Activated CD4-positive, alpha-beta T cell treated with anti-CD3 and anti-CD28 coated beads, Interleukin-2, Interleukin-4, amounts not matched to agents 100 ng/mL and 50 ng/mL, durations not matched to agents 16 hours and 8 hours (primary cell): ENCODE measurements around the gene MUL1.
"Not testable (repeated sequence)": the region's sequence is repeated elsewhere in the genome, so short reads cannot be mapped to it uniquely, and the experiment has no call there.

Experiments
- DNase-seq: peaks from one replicate; pipeline ENCODE4 v3.0.0-alpha.2; 2020; ENCODE audit warnings: low spot score

MUL1 gene, protein sequence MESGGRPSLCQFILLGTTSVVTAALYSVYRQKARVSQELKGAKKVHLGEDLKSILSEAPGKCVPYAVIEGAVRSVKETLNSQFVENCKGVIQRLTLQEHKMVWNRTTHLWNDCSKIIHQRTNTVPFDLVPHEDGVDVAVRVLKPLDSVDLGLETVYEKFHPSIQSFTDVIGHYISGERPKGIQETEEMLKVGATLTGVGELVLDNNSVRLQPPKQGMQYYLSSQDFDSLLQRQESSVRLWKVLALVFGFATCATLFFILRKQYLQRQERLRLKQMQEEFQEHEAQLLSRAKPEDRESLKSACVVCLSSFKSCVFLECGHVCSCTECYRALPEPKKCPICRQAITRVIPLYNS

DNA sequence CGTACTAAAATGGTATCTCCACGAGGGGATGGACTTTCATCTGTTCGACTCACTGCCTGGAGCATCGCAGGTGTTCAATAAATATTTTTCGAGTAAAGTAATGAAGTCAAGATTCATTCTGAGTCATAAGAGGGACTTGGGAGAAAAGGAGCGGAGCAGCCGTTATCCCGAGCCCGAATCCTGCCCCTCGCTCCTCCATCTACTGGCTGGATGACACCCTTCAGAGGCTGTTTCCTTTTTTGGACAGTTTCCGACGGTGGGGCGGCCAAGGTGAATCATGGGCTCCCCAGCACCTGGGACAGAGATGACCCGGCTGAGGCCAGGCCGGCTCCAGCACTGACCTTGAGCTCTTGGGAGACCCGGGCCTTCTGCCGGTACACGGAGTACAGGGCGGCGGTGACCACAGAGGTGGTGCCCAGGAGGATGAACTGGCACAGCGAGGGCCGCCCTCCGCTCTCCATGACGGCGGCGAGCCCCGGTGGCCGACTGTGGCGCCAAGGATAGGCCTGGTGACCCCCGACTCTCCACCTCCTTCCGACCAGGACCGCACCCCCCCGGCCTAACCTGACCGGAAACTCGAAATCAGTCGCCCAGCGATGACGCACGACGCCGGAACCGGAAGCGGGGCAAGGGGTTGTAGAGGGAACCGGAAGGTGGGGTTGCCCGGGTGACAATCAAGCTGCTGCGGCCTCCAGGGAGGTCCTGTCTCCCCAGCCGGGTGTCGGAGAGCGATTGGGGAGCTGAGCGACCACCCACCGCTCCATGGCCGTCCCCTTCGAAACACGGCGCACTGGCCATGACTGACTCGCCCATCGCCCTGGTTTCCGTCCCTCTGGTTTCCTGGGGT, at the start of gene MUL1:
Gene MUL1 (minus strand): TSS at position 588 of the 847 bp plus-strand sequence. CDS start 127 bp downstream, at position 461.
- peak; percentile 94 for DNase-seq

DNA sequence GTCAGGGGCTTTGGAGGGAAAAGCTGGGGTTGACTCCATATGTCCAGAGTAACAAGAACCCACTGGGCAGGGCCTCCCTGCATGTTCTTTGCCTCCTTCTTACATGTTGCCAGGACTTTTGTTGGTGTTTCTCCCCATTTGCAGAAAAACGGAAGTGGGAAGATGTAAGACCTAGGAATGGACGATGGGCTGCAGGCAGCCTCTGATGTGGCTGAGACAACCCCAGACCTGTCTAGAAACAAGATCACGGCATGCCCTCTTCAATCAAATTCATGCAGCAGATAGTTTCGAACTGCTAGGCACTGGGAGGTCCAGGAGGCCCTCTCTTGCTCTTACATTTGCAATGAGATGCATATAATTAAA, 47.8 kb upstream of the MUL1 start:
- DNase-seq, result no peak

DNA sequence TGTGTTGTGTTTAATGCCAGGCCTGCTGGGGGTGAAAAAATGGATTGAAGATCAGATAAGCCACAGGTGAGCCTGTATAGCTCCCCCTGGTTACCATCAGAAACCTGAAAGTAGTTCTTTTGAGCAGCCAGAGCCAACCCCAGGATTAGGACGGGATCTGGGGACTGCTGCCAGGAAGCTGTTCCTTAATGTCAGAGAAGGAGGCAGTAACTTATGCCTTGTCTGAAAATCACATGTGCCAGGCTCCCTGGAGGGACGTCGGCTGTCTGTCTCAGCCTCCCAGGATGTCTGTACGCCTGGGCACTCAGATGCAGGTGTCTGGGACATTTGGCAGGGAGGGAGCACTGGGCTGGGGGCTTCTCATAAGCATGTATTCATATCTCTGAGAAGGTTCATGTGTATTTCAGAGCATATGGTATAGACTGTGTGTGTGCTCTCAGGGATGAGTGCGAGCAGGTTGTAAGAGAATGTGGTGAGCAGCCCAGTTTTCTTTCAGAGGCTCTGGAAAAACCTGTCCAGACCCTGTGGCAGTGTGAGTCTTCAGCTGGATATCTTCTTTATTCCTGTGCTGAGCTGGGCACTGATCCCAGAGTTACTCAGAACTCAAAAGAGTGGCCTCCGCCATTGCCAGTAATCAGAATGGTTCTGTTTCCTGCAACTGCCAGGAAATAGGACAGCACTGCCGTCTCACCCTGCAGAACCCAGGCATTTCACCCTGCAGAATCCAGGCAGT, 47.2 kb upstream of the MUL1 start:
- no peak for DNase-seq

DNA sequence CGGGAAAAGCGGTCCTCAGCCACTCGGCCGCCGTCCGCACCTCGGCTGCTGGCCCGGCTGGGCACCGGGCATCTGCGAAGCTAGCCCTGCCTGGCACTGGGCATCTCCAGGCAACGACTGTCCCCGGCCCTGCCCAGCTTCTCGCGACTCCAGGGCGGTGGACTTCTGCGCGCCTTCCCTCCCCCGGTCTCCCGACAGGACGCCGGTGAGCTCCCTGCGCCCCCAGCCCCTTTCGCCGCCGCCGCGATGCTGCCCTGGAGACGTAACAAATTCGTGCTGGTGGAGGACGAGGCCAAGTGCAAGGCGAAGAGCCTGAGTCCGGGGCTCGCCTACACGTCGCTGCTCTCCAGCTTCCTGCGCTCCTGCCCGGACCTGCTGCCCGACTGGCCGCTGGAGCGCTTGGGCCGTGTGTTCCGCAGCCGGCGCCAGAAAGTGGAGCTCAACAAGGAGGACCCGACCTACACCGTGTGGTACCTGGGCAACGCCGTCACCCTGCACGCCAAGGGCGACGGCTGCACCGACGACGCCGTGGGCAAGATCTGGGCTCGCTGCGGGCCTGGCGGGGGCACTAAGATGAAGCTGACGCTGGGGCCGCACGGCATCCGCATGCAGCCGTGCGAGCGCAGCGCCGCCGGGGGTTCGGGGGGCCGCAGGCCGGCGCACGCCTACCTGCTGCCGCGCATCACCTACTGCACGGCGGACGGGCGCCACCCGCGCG, 44.9 kb upstream of the MUL1 start:
- DNase-seq, result no peak

DNA sequence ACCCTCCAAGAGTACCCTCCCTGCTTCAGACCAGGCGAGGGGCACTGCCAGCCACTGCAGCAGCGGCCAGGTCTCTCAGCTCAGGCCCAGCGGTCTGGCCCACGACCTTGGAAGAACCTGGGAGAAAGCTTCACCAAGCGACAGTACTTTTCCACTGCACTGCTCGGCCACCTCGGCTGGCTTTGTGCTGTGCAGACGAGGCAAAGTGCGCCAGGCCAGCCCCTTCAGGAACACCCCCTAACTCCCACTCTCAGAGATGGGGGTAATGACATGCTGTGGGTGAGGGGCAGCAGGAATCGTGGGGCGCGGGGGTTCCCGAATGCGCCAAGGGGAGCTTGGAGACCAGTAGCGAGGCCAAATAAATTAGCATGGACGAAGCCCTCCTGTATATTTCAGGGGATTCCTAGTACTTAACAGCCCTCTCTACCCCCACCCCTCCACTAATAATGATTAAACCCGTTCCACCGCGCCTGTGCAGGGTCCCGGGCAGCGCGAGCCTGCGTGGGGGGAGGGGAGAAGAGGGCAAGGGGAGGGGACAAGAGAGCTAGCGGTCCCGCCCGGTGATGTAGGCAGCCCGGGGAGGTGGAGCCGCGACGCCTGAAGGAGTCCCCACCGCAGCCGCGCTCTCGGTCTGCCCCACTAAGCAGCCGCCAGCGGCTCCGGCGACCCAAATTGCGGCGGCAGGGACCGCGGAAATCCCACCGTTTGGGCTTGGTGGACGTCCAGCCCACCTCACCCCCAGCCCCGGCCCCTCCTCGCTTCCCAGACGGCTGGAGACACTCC, 44.2 kb upstream of the MUL1 start, which contains the start of gene FAM43B:
Gene FAM43B (plus strand): TSS at position 629 of the 783 bp plus-strand sequence. CDS start 401 bp downstream, outside the sequence.
- no peak for DNase-seq

DNA sequence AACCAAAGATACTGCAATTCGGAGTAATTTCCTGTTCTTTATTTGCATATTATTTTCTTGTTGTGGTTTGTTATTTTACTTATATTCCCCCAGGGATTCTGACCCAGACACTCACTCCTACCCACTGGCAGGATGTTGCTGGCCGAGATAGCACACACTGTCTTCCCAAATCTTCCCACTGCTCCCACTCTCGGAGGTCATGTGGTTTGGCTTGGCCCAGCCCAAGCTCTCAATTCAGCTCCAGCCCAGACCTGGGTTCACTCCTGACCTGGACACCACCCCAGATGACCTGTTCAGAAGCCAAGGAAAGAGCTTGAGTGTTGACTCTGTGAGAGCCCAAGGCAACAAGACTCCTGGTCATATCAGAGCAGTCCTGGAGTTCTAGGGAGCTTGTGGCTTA, 43.2 kb upstream of the MUL1 start:
- no peak for DNase-seq

DNA sequence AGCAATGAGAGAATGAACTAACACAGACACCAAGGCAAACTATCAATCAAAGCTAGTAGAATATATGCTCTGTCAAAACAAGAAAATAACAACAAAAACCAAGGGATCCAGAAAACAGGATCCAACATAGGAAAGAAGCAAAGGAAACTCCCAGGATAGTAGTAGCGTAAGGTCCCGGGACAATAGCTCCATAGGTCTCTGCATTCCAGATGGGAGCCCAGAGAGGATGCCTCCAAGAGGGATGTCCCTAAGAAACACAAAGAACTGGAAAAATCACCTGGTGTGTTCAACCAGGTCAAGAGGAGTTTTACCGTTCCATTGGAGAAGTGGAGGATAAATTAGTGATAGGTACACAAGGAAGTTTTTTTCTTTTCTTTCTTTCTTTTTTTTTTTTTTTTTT, 38.7 kb upstream of the MUL1 start:
- no peak for DNase-seq

DNA sequence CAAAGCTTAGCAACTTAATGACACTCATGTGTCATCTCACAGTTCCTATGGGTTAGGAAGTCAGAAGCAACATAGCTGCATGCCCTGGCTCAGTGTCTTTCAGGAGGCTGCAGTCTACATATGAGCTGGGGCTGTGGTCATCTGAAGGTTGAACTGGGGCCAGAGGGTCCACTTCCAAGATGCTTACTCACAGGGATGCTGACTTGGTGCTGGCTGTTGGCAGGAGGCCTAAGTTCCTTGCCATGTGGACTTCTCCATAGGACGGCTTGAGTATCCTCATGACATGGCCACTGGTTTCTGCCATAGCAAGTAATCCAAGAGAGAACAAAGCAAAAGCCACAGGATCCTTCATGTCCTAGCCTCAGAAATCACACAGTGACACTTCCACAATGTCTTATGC, 32.3 kb upstream of the MUL1 start:
- no peak for DNase-seq

DNA sequence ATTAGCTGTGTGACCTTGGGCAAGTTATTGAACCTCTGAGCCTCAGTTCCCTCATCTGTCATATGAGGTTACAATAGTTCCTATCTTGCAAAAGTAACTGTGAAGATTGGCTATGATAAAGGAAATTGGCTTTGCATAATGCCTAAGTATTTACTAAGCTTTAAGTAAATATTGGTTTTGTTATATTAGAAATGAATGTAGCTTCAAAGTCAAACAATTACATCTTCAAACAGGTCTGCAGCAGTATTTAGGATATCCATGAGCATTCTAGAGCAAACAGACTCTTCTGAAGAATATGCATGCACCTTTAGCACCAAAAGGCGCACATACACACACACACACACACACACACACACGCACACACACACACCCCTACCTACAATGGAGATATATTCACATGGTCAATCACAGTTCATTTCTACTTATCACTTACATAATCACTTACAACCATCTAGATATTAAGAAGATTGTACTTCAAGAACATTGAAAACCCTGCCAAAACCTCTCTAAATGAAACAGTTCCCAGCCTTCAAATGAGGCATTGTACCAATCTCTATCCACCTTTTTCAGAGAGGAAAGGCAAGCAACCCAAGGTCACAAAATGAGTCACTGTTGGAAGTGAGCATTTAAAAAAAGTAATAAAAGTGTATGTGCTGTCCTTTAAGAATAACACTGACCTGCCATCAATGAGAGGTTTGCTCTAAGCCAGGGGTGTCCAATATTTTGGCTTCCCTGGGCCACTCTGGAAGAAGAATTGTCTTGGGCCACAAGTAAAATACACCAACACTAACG, 31.0 kb upstream of the MUL1 start:
- no peak for DNase-seq

DNA sequence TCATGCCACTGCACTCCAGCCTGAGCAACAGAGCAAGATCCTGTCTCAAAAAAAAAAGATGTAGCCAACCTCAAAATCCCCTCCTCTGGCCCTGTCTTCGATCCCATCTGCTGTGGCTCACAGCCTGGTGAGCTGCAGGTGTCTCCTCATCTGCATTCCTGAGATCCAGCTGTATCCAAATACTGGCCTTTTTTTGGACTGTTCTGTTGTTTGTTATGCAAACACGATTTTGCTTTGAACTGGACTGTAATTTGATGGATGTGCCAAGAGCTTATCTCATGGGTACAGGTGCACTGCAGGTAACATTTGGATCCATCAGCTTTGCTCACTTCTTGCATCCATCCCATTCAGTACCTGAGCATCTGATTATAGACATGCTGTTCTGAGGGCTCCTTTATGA, 30.3 kb upstream of the MUL1 start:
- DNase-seq, result no peak

DNA sequence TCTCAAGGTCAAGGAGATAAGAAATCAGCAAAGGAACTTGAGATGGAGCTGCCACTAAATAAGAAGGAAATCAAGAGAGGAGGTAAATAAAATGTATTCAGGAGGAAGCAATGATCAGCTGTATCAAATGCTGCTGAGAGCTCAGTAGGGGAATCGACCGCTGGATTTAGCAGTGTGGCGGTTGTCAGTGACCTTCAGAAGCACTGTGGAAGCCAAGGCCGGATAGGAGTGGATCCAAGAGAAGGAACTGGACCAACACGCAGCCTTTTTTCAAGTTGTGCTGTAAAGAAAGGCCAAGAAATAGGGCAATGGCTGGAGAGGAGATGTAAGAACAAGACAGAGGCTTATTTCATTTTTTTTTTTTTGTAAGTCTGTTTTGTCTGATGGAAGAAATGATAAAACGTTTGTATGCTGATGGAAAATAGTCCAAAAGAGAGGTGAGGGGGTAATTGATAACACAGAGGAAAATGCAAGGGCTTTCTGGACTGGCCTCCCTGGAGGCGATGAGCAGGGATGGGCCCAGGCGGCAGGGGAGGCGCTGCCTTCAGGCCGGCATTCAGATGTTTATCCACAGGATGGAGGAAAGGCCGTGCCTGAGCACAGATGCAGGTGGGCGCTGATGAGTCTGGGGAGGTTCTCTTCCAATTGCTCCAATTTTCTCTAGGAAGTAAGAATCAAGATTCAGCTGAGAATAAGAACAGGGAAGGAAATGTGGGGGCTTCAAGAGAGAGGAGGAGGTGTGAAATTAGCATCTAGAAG, 26.9 kb upstream of the MUL1 start:
- DNase-seq, result no peak

DNA sequence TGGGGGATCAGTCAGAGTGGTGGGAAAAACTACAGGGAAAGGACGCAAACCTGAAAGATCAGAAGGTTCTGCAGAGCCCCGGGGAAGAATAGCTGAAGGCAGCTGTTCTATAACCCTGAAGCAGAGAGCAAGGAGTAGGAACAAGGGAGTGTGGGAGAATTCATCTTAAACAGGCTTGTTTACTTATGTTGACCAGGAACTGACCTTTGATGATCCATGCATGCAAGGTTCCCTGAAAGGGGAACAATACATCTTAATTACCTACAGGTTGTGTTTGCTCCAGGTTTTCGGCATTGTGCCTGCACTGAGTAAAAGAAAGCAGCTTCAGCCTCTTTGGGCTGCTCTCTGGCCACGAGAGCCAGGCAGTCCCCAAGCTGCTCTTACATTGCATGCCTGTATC, 25.7 kb upstream of the MUL1 start:
- no peak for DNase-seq

DNA sequence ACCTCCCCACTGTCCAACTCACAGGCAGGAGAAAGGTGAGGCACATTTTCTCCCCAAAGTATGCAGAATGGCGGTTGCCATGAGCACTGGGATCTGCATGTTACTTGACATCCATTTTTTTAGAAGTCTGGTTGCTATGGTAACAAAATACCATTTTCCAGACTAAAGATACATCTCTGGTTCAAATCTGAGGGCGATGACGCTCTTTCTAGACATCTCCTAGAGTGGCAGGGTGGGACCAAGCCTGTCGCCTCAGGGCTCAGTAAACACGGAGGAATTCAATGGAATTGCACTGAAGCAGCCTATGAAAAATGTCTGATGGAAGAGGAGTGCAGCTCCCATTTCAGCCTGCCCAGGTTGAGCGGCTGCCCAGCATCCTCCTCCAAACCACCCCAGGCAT, 22.9 kb upstream of the MUL1 start:
- DNase-seq, result no peak

DNA sequence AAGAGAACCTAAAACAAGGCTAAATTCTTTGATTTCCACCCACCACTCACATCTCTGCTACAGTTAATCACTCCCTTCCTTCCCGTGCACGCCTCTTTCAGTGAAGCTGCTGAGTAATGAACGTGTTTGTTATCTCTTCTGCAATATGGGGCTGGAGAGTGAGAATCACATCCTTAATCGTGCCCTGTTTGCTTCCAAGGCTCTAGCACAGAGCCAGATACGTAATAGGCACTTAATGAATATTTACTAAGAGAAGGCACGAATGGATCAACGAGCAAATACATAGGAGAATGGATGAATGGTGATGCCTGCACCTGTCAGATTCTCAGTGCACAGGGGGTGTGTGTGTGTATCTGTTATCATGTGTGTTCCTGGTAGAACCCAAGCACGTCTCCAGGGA, 22.4 kb upstream of the MUL1 start:
- no peak for DNase-seq

DNA sequence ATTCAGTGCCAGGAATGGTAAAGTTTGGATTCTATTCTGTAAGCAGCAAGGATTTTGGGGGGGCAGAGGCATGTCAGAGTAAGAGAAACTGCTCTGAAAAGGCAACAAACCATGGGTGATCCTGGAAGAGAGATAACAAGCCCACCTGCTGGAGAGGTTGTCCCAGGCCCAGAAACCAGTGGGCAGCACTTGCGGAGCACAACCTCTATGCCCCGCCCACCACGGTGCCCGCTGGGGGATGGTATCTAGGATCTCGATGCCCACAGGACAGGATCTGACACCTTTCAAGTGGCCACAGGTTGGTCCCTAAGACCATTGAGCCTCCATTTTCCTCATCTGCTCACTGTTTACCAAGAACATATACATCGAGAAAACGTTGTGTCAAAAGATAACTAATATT, 20.3 kb upstream of the MUL1 start:
- DNase-seq, result no peak

DNA sequence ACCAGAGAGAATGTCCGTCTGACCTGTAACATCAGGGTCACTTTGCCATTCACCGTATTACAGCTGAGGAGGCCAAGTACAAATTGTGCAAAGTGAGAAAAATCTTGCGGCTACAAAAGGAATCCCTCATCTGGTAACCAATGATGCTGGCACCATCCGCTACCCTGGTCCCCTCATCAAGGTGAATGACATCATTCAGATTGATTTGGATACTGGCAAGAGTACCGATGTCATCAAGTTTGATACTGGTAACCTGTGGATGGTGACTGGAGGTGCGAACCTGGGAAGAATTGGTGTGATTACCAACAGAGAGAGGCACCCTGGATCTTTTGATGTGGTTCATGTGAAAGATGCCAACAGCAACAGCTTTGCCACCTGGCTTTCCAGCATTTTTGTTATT, 18.3 kb upstream of the MUL1 start:
- no peak for DNase-seq

DNA sequence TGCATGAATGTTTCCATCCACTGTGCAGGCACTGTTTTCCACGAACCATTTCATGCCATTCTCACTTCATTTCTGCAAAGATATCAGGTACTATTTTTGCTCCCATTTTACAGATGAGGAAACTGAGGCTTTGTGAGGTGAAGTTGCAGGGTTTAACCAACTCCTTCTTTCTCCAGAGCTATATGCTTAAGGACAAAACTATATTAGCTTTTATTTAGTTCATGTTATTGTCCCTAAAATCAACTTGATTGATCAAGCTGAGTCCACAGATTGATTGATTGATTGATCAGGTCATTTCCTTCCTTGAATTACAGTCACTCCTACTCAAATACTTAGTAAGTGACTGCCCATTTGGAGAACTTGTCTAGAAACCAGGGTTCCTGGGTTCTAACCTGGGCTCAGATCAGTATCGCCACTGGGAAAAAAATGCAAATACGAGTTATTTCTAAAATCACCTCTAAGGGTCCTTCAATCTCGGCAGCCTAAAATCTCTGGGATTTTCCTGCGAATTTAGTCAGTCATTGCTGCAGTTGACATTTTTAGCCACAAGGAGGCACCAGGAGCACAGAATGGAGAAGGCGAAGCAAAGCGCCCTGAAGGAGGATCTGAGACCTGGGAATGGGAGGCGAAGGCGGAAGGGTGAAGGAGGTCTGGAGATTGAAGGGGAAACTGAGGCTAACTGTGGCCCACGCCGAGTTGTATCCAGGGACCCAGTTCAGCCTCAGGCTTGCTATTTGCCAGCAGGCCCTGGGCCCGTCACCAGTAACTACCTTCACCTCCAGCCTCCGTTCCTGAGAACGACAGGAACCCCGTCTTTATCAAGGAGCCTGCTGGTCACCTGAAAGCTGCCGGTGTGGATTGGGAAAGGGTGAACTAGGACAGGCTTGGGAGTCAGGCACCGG, 14.3 kb upstream of the MUL1 start:
- DNase-seq, result peak; percentile 59

DNA sequence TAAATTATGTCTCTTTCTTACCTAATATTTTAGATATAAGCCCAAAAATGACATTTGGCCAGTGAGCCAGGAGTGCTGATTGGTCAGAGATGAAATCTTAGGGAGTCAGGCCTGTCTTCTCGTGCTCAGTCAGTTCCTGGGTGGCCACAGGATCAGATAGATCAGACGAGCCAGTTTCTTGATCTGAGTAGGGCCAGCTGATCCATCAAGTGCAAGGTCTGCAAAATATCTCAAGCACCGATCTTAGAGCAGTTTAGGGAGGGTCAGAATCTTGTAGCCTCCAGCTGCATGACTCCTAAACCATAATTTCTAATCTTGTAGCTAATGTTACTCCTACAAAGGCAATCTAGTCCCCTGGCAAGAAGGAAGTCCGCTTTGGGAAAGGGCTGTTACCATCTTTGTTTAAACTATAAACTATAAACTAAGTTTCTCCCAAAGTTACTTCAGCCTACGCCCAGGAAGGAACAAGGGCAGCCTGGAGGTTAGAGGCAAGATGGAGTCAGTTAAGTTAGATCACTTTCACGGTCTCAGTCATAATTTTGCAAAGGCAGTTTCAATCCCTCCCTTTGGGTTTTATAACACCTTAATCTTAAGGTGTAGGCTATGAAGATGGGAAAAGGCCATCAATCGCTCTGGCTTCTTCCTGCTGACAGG, 11.8 kb upstream of the MUL1 start:
- DNase-seq, result not testable (repeated sequence)
